ENCODE results near the gene CNRIP1.

CNRIP1 gene

GRCh38 chr2:68250196-68250595, 69.6 kb downstream of the CNRIP1 start:
- no peak for DNase-seq

GRCh38 chr2:68248806-68249205, 70.9 kb downstream of the CNRIP1 start:
- no peak for DNase-seq

GRCh38 chr2:68248361-68248760, 71.4 kb downstream of the CNRIP1 start:
- DNase-seq, result no peak

- DNase-seq, result no peak
Observed at GRCh38 chr2:68246396-68246795, 73.4 kb downstream of the CNRIP1 start.

GRCh38 chr2:68245672-68246071, 74.1 kb downstream of the CNRIP1 start:
- no peak for DNase-seq

- DNase-seq, result no peak
Observed at GRCh38 chr2:68245066-68245465, 74.7 kb downstream of the CNRIP1 start.

GRCh38 chr2:68244456-68244855, 75.3 kb downstream of the CNRIP1 start:
- no peak for DNase-seq
